HG03280 (cell line): ENCODE data around the gene OPCML.

Experiments
- ATAC-seq: cut with Tn5 transposase; IDR thresholded peaks from one replicate; pipeline ENCODE4 v1.9.1; 2021; ENCODE audit warnings: mild to moderate bottlenecking, moderate library complexity; ENCODE audit not compliant: unreplicated experiment

OPCML gene

GRCh38 chr11:132999516-132999915 lies 532.8 kb downstream of the OPCML start:
- ATAC-seq, result no peak

GRCh38 chr11:132999031-132999430 lies 533.3 kb downstream of the OPCML start:
- ATAC-seq, result no peak

- no peak for ATAC-seq
These were observed 534.9 kb downstream of the OPCML start for GRCh38 chr11:132997396-132997795.

- ATAC-seq, result no peak
These were observed 537.3 kb downstream of the OPCML start for GRCh38 chr11:132994966-132995365.

- ATAC-seq, result no peak
These were observed 538.3 kb downstream of the OPCML start for GRCh38 chr11:132993991-132994502.

- ATAC-seq, result no peak
These were observed 539.3 kb downstream of the OPCML start for GRCh38 chr11:132992838-132993631.

- no peak for ATAC-seq
These were observed 543.9 kb downstream of the OPCML start for GRCh38 chr11:132988411-132988810.

- no peak for ATAC-seq
These were observed 544.4 kb downstream of the OPCML start for GRCh38 chr11:132987936-132988335.

GRCh38 chr11:132983641-132983978 lies 548.7 kb downstream of the OPCML start:
- no peak for ATAC-seq

GRCh38 chr11:132982772-132983640 lies 549.3 kb downstream of the OPCML start:
- no peak for ATAC-seq

- ATAC-seq, result no peak
These were observed 551.0 kb downstream of the OPCML start for GRCh38 chr11:132981131-132981956.

GRCh38 chr11:132980670-132981069 lies 551.6 kb downstream of the OPCML start:
- ATAC-seq, result no peak

GRCh38 chr11:132977746-132978145 lies 554.6 kb downstream of the OPCML start:
- no peak for ATAC-seq

GRCh38 chr11:132977241-132977640 lies 555.1 kb downstream of the OPCML start:
- ATAC-seq, result no peak

- ATAC-seq, result no peak
These were observed 556.2 kb downstream of the OPCML start for GRCh38 chr11:132976115-132976514.

GRCh38 chr11:132973686-132974085 lies 558.6 kb downstream of the OPCML start:
- no peak for ATAC-seq

- no peak for ATAC-seq
These were observed 559.7 kb downstream of the OPCML start for GRCh38 chr11:132972565-132972964.

GRCh38 chr11:132971351-132971750 lies 561.0 kb downstream of the OPCML start:
- ATAC-seq, result no peak

GRCh38 chr11:132969892-132970291 lies 562.4 kb downstream of the OPCML start:
- ATAC-seq, result no peak

- no peak for ATAC-seq
These were observed 570.3 kb downstream of the OPCML start for GRCh38 chr11:132962041-132962440.

GRCh38 chr11:132961453-132961852 lies 570.8 kb downstream of the OPCML start:
- ATAC-seq, result no peak
